WERI-Rb-1 (cell line): Measurements from ENCODE around the gene ARMC9.

ENCODE experiments used
- DNase-seq: peaks from one replicate; pipeline ENCODE4 v3.0.0-alpha.2; 2020
- H3K27ac ChIP-seq: fragments of 250-450 bp; sonication (Bioruptor Pico); 2 replicates; pipeline ENCODE4 v1.5.1; 2020; ENCODE audit warnings: mild to moderate bottlenecking, moderate library complexity
- H3K27me3 ChIP-seq: fragments of 250-450 bp; sonication (Bioruptor Pico); 2 replicates; pipeline ENCODE4 v1.5.1; 2021; ENCODE audit warnings: mild to moderate bottlenecking, low read depth, moderate library complexity; ENCODE audit not compliant: insufficient read depth, severe bottlenecking
- H3K36me3 ChIP-seq: fragments of 250-450 bp; sonication (Bioruptor Pico); 2 replicates; pipeline ENCODE4 v1.5.1; 2020; ENCODE audit warnings: mild to moderate bottlenecking, moderate library complexity
- H3K4me3 ChIP-seq: 2 replicates; pipeline ENCODE4 v1.5.1; 2011; ENCODE audit warnings: low read depth, mild to moderate bottlenecking, control low read depth, low read length
- H3K9me3 ChIP-seq: fragments of 250-450 bp; sonication (Bioruptor Pico); 2 replicates; pipeline ENCODE4 v1.5.1; 2021; ENCODE audit warnings: mild to moderate bottlenecking, moderate library complexity; ENCODE audit not compliant: severe bottlenecking
- TF ChIP-seq, protein P1 (sequence below): IDR thresholded peaks from 2 replicates; pipeline ENCODE4 v1.5.1; 2011; ENCODE audit warnings: low read depth, mild to moderate bottlenecking, control low read depth, inconsistent platforms, low read length

ARMC9 gene

DNA sequence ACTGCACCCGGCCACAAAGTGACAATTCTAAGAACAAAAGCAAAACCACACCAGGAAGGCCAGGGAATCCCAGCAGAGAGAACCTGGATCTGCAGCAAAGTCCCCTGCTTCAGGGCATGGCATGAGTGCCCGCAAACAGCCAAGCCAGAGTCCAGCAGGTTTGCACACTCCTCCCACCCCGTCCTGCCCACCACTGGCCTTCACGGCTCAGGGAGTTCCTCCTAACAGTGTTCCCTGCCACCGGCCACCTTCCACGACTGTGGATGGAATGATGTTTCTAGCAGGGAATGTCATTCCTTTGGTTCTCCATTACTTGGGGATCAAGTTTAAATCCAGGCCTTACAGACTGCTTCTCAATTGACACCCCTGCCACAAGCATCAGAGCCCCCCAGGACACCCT lies 155.0 kb downstream of the ARMC9 start:
- no peak for DNase-seq
- H3K27ac ChIP-seq = no peak overlapping the region
- TF ChIP-seq, protein P1, sequence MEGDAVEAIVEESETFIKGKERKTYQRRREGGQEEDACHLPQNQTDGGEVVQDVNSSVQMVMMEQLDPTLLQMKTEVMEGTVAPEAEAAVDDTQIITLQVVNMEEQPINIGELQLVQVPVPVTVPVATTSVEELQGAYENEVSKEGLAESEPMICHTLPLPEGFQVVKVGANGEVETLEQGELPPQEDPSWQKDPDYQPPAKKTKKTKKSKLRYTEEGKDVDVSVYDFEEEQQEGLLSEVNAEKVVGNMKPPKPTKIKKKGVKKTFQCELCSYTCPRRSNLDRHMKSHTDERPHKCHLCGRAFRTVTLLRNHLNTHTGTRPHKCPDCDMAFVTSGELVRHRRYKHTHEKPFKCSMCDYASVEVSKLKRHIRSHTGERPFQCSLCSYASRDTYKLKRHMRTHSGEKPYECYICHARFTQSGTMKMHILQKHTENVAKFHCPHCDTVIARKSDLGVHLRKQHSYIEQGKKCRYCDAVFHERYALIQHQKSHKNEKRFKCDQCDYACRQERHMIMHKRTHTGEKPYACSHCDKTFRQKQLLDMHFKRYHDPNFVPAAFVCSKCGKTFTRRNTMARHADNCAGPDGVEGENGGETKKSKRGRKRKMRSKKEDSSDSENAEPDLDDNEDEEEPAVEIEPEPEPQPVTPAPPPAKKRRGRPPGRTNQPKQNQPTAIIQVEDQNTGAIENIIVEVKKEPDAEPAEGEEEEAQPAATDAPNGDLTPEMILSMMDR = no peak
- H3K4me3 ChIP-seq = no peak overlapping the region
- no peaks in the 10 kb centered on the region for H3K27me3 ChIP-seq
- H3K9me3 ChIP-seq = no peaks in the 10 kb centered on the region
- no peaks in the 10 kb centered on the region for H3K36me3 ChIP-seq

DNA sequence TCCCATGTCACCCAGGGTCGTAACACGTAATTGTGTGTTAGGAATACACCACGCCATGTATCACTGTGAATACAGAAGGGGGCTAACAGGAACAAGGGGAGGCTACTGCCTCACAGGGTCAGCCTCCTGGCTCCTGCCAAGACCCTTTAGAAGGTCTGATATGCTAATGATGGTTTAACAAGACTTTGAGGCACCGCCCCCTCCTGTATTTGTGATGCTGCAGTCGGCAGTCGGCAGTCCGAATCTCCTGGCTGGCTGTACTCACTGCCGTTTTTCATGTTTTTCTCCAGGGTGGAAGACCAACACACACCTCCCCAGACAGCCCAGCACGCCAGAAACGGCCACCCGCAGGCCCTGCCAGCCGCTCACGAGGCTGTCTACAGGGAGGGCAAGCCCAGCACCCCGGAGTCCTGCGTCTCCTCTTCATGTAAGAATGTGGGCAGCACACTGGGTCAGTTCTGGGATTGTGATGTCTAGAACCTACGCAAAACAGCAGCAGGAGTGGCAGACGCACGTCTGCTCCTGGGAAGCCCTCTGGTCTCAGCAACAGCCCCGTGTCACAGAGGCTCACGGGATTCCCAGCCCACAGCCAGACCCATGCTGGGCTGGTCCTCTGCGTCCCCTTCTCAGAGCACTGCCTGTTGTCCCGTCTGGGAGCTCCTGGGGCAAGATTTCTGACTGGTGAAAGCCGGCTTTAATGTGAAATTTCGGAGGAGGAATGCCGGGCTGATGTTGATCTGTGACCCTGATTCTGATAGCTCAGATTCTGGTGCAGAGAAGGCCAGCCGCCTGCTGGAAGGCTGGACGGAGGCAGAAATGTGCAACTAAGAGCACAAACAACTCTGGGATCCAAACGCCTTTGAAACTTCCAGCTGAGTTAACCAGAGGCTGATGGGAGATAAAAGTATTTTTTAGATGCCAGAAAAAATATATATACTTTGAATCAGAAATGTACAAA lies 157.4 kb downstream of the ARMC9 start:
- no peak for DNase-seq
- TF ChIP-seq, protein P1 = no peak
- no peaks in the 10 kb centered on the region for H3K27me3 ChIP-seq
- no peak overlapping the region for H3K27ac ChIP-seq
- no peaks in the 10 kb centered on the region for H3K36me3 ChIP-seq
- H3K4me3 ChIP-seq = no peak overlapping the region
- H3K9me3 ChIP-seq = no peaks in the 10 kb centered on the region

DNA sequence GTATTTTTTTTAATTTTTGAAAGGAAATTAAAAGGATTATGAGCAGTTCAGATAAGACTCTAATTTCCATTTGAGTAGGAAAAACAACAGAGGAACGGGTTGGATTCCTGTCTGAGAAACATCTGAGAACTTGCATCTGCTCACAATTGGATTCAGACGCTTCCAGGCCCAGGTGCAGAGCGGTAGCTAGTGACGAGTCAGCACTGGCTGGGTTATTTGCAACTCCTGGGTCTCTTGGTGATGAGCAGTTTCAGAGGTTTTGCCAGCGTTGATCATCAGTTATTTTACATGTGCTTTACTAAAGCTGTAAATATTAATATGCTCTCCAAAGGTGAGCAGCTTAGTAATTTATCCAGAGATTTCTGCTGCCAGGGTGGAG lies 158.0 kb downstream of the ARMC9 start:
- TF ChIP-seq, protein P1 = no peak
- no peaks in the 10 kb centered on the region for H3K27me3 ChIP-seq
- no peak overlapping the region for H3K27ac ChIP-seq
- no peak overlapping the region for H3K4me3 ChIP-seq
- no peaks in the 10 kb centered on the region for H3K36me3 ChIP-seq
- no peak for DNase-seq
- H3K9me3 ChIP-seq = no peaks in the 10 kb centered on the region

- no peaks in the 10 kb centered on the region for H3K9me3 ChIP-seq
- H3K4me3 ChIP-seq = no peak overlapping the region
- TF ChIP-seq, protein P1 = no peak
- no peak for DNase-seq
- H3K27me3 ChIP-seq = no peaks in the 10 kb centered on the region
- no peaks in the 10 kb centered on the region for H3K36me3 ChIP-seq
- H3K27ac ChIP-seq = no peak overlapping the region
Measured at GRCh38 chr2:231357048-231357447, 158.6 kb downstream of the ARMC9 start.

DNA sequence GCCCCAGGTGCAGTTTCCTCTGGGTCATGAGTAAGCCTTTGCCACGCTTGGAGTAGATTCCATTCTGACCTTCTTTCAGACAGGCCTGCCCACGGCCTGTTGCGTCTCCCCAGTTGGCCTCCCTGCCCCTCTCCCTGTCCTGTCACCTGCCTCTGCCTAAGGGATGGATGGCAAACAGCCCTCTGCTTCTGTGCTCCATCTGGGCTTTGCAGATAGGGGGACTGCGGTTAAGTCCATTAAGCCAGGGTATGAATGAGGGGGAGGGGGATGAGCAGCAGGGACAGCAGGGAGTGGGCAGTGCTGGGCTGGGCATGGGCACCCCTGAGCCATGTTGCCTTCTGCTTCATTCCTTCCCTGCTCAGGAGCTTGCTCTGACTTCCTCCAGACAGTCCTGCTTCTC lies 159.5 kb downstream of the ARMC9 start:
- Histone ChIP-seq H3K27me3 (no peaks in the 10 kb centered on the region), H3K4me3 (no peak overlapping the region), H3K9me3 (no peaks in the 10 kb centered on the region), H3K36me3 (no peaks in the 10 kb centered on the region), H3K27ac (no peak overlapping the region)
- no peak for DNase-seq
- TF ChIP-seq, protein P1 = no peak

- TF ChIP-seq, protein P1 = no peak
- H3K27me3 ChIP-seq = no peaks in the 10 kb centered on the region
- H3K36me3 ChIP-seq = no peaks in the 10 kb centered on the region
- H3K27ac ChIP-seq = no peak overlapping the region
- DNase-seq = no peak
- H3K4me3 ChIP-seq = no peak overlapping the region
- H3K9me3 ChIP-seq = no peaks in the 10 kb centered on the region
Measured at GRCh38 chr2:231359441-231359840, 161.0 kb downstream of the ARMC9 start.
